GM19328 (cell line): ENCODE results near the gene PRIMA1.

Source experiments
- ATAC-seq: cut with Tn5 transposase; IDR thresholded peaks from one replicate; pipeline ENCODE4 v1.9.1; 2021; ENCODE audit warnings: mild to moderate bottlenecking, moderate library complexity; ENCODE audit not compliant: unreplicated experiment

The PRIMA1 gene

GRCh38 chr14:93759719-93760307 lies 28.5 kb downstream of the PRIMA1 start:
- ATAC-seq, result no peak

- ATAC-seq, result no peak
These were observed 31.1 kb downstream of the PRIMA1 start for GRCh38 chr14:93757206-93757605.

- no peak for ATAC-seq
These were observed 34.6 kb downstream of the PRIMA1 start for GRCh38 chr14:93753647-93754046.

GRCh38 chr14:93752980-93753561 lies 35.2 kb downstream of the PRIMA1 start:
- ATAC-seq, result no peak

- no peak for ATAC-seq
These were observed 36.2 kb downstream of the PRIMA1 start for GRCh38 chr14:93751946-93752655.

- ATAC-seq, result no peak
These were observed 39.2 kb downstream of the PRIMA1 start for GRCh38 chr14:93749076-93749420.

- no peak for ATAC-seq
These were observed 39.8 kb downstream of the PRIMA1 start for GRCh38 chr14:93748208-93749075.

GRCh38 chr14:93747560-93747959 lies 40.7 kb downstream of the PRIMA1 start:
- no peak for ATAC-seq

- no peak for ATAC-seq
These were observed 41.2 kb downstream of the PRIMA1 start for GRCh38 chr14:93747102-93747501.

- ATAC-seq, result no peak
These were observed 42.5 kb downstream of the PRIMA1 start for GRCh38 chr14:93745603-93746273.

- ATAC-seq, result no peak
These were observed 43.4 kb downstream of the PRIMA1 start for GRCh38 chr14:93744876-93745275.

GRCh38 chr14:93744176-93744575 lies 44.1 kb downstream of the PRIMA1 start:
- ATAC-seq, result no peak

GRCh38 chr14:93743270-93744060 lies 44.8 kb downstream of the PRIMA1 start:
- ATAC-seq, result no peak

- no peak for ATAC-seq
These were observed 45.5 kb downstream of the PRIMA1 start for GRCh38 chr14:93742761-93743160.

GRCh38 chr14:93741556-93742230 lies 46.6 kb downstream of the PRIMA1 start:
- no peak for ATAC-seq

- no peak for ATAC-seq
These were observed 50.7 kb downstream of the PRIMA1 start for GRCh38 chr14:93737634-93738033.

GRCh38 chr14:93736378-93737014 lies 51.8 kb downstream of the PRIMA1 start:
- no peak for ATAC-seq

GRCh38 chr14:93735206-93735605 lies 53.1 kb downstream of the PRIMA1 start:
- no peak for ATAC-seq
